Activated CD8-positive, alpha-beta memory T cell treated with anti-CD3 and anti-CD28 coated beads, Interleukin-2, amount 50 U/mL, for 4 hours (primary cell): ENCODE measurements around the gene BRAF.
A peak's percentile ranks its signal among the peaks of the same experiment; 100 is the strongest.
"Not testable (repeated sequence)": the region's sequence is repeated elsewhere in the genome, so short reads cannot be mapped to it uniquely, and the experiment has no call there.

ENCODE experiments used
- DNase-seq: peaks from one replicate; pipeline ENCODE4 v3.0.0-alpha.2; 2020

Gene BRAF

DNA sequence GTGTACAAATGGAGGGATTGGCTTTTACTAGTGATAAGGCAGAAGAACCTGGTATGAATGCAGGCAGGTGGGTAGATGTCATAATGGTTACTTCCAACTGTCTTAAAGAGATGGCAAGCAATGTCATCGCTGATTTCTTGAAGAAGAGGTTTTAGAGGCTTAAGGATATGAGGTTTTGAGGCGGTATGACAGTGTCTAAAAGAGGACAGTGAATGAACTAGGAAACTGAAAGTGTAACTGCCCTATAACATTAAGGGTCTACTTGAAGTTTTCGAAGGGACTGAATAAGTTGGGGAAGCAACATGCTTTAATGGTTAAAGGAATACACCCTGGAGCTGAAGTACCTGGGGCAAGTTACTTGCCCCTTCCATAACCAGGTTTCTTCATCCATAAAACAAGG, 157.3 kb downstream of the BRAF start:
- DNase-seq, result no peak

- DNase-seq, result not testable (repeated sequence)
These were observed 159.3 kb downstream of the BRAF start for GRCh38 chr7:140765441-140765840.

DNA sequence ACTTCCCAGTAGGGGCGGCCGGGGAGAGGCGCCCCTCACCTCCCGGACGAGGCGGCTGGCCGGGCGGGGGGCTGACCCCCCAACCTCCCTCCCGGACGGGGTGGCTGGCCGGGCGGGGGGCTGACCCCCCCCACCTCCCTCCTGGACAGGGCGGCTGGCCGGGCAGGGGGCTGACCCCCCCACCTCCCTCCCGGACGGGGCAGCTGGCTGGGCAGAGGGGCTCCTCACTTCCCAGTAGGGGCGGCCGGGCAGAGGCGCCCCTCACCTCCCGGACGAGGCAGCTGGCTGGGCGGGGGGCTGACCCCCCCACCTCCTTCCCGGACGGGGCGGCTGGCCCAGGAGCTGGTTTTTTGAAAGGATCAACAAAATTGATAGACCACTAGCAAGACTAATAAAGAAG, 161.6 kb downstream of the BRAF start:
- not testable (repeated sequence) for DNase-seq

- not testable (repeated sequence) for DNase-seq
These were observed 163.4 kb downstream of the BRAF start for GRCh38 chr7:140761375-140761774.

DNA sequence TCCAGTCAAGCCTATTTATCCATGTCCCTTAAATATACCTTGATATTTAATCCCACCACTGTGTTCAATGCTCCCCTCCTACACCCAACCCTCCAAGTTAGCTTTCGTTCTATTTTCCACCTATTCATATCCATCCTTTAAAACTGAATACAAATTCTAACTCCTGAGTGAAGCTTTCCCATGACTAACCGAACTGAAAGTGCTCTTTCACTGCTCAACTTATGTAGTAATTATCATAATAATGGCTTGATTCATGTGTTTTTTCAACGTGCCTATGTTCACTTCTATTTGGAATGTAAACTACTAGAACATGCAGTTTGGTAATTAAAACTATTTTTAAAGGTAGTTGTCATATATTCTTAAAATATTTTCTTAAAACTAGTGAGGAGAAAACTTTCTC, 170.2 kb downstream of the BRAF start:
- no peak for DNase-seq

DNA sequence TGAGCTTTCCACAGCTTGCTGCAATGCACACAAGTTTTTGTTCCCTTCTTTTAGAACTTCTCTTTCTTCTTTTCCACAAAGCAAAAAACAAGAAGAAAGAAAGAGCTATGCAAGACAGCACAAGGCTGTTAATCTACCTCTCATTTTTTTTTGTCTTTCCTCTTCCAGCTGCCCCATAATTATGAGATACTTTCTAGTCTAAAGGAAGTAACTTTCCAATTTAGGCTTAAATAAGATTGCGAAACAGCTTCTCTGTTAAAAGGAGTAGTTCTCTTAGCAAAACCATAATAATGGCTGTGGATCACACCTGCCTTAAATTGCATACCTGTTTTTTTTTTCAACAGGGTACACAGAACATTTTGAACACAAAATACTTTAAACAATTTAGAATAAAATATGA, 172.2 kb downstream of the BRAF start:
- DNase-seq, result no peak

- DNase-seq, result no peak
These were observed 178.0 kb downstream of the BRAF start for GRCh38 chr7:140746751-140747150.

DNA sequence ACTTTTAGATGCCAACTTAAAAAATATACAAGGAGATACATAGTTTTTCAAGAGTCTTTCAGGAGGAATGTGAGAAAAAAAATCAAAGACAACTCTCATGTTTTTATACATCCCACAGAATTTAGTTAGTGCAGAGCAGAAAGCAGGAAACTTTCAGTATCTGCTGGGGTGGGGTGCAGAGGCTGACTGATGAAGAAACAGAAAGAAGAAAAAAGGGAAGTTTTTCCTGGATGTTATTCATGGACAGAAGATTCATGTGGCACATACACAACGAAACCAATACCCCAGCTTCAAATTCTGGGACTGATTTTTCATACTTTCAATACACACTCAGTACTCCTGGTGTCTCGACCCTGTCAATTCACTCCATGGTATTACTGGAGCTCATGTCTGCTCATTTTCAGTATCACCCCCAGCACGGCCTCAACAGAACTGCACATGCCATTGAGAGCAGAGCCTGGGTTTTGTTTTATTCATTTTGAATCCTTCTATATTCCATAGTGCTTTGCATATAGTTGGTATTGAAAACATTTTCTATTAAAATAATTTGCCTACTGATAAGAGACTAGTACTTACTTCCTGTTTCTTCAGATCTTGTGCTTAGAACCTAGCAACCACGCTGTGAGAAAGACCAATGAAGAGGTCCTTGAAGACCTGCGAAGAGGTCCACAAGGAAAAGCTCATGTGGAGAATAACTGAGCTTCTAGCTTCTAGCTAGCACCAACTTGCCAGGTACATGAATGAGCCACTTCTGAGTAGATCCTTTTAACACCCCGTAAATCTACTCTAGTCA, 179.3 kb downstream of the BRAF start:
- no peak for DNase-seq

DNA sequence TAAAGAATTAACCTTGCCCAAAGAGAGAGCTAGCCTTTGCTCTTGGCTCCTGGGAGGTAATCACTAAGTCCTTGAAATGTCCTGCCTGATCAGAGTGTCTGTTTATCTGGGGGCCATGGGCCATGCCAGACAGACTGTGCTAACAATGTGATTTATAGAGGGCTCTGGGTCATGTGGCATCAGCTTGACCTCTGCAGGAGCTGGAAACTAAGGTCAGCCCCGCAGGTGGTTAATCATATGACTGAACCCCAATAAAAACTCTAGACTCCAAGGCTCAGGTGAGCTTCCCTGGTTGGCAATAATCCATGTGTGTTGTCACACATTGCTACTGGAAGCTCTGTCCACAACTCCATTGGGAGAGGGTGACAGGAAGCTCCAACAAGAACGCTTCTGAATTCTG, 180.7 kb downstream of the BRAF start:
- no peak for DNase-seq

DNA sequence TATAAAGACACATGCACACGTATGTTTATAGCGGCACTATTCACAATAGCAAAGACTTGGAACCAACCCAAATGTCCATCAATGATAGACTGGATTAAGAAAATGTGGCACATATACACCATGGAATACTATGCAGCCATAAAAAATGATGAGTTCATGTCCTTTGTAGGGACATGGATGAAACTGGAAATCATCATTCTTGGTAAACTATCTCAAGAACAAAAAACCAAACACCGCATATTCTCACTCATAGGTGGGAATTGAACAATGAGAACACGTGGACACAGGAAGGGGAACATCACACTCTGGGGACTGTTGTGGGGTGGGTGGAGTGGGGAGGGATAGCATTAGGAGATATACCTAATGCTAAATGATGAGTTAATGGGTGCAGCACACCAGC, 181.5 kb downstream of the BRAF start:
- not testable (repeated sequence) for DNase-seq

DNA sequence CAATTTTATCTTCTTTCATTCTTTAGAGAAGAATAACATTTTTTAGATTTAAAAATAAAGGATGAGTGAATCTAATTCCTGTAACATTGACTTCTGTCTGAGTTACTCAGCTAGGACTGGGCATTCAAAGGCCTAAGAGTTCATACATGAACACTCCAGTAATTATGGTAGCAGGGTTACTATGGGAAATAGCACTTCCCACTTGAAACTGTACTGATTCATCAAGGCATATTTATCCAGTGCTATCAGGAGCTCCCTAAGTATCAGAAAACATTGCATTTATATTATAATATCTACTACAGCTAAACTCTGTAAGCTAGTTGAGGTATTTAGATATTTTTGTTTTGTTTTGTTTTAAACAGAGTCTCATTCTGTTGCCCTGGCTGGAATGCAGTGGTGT, 186.4 kb downstream of the BRAF start:
- no peak for DNase-seq

GRCh38 chr7:140734729-140735128, 190.0 kb downstream of the BRAF start:
- no peak for DNase-seq

DNA sequence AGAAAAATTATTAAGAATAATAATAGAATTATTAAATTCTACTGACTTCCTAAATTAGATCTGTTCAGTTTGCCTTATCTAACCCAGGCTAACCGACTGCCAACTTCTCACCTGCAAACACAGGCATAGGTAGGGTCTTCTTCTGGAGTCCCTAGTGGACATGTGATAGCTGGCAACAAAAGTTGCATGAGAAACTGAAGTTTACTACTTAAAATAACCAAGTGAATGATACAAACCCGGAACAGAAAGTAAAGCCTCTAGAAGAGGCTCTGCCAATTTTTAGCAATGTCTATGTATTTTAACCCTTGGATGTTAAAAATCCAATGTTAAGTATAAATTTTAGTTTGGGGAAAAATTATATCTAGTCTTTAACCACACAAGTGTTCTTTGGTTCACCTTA, 190.6 kb downstream of the BRAF start:
- DNase-seq, result no peak

GRCh38 chr7:140732416-140732815, 192.3 kb downstream of the BRAF start:
- no peak for DNase-seq

- no peak for DNase-seq
These were observed 198.4 kb downstream of the BRAF start for GRCh38 chr7:140726281-140726680.

DNA sequence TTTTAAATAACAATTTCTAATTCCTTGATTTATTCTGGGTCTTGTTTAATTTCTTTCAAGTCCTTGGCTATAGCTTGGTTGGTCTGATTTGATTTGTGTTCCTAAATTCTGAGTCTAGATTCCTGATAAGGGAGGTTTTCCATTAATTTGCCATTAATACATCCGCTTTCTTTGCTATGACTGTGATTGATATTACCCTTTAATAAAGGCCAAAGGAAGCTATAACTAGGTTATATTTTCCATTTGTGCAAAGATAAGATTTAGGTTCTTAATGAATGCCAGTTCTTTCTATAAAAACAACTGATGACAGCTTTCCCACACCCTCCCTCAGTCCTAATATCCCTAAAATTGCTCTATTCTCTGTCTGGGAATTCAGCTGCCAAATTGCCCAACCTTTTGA, 200.0 kb downstream of the BRAF start:
- no peak for DNase-seq

GRCh38 chr7:140723574-140723973, 201.2 kb downstream of the BRAF start:
- DNase-seq, result no peak

DNA sequence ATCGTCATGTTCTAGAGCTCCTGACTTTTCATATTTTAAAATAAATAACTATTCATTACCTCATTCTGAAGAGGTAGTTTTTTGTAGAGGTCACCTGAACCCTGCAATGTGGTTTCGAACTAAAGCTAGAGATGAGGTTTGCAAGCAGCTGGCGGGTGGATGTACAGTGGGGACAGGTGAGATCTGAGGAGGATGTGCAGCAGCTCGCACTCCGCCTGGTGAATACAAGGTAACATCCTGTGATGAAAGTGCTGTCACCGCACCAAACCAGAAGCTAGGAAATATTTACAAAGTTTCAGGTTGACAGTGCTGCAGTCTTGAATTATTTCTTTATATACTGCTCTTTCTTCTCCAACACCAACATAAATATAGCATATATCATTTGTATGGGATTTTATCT, 201.7 kb downstream of the BRAF start:
- DNase-seq, result peak; percentile 28

GRCh38 chr7:140722254-140722653, 202.5 kb downstream of the BRAF start:
- no peak for DNase-seq

- DNase-seq, result no peak
These were observed 205.0 kb downstream of the BRAF start for GRCh38 chr7:140719721-140720120.

GRCh38 chr7:140714331-140715040, 210.2 kb downstream of the BRAF start:
- DNase-seq, result no peak

DNA sequence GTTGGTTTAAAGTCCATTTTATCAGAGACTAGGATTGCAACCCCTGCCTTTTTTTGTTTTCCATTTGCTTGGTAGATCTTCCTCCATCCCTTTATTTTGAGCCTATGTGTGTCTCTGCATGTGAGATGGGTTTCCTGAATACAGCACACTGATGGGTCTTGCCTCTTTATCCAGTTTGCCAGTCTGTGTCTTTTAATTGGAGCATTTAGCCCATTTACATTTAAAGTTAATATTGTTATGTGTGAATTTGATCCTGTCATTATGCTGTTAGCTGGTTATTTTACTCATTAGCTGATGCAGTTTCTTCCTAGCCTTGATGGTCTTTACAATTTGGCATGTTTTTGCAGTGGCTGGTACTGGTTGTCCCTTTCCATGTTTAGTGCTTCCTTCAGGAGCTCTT, 212.3 kb downstream of the BRAF start:
- not testable (repeated sequence) for DNase-seq

DNA sequence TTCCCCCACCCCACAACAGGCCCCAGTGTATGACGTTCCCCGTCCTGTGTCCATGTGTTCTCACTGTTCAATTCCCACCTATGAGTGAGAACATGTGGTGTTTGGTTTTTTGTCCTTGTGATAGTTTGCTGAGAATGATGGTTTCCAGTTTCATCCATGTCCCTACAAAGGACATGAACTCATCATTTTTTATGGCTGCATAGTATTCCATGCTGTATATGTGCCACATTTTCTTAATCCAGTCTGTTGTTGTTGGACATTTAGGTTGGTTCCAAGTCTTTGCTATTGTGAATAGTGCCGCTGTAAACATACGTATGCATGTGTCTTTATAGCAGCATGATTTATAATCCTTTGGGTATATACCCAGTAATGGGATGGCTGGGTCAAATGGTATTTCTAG, 216.0 kb downstream of the BRAF start:
- DNase-seq, result not testable (repeated sequence)

GRCh38 chr7:140707132-140707531, 217.6 kb downstream of the BRAF start:
- DNase-seq, result no peak

DNA sequence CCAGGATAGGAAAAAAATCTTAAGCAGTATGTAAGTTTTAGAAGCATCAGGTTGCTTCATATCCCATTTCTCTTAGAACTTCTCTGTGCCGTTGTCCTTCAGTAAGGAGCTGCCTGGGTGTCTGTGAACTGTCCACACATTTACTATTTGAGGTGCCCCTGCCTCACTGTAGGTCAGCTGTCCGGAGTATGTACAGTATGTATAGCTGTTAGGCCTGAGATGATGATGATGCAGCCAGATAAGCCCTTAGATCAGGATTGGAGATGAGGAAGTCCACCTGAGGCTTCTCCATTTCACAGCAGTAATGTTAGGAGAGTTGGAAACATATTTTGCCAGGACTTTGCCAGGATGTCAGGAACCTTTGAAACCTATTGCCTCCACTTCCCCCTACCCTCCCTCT, 220.5 kb downstream of the BRAF start:
- DNase-seq, result no peak
